Activated CD4-positive, alpha-beta T cell treated with anti-CD3 and anti-CD28 coated beads for 36 hours (primary cell): ENCODE results near the gene DDN. TPM values are rescaled to one million over a fixed set of nuclear protein-coding genes. Genes with fewer than 3 reads are reported as not detected.

Experiments used
- ATAC-seq: fragments of 200-7000 bp; cut with Tn5 transposase; one replicate; pipeline ENCODE4 v1.10.0; 2021; ENCODE audit warnings: mild to moderate bottlenecking, moderate library complexity
- CTCF ChIA-PET: fragments of 350-600 bp; sonication (Branson Sonifier 250); formaldehyde crosslinking; loops from one replicate; lab custom pipeline; 2021; ENCODE audit warnings: antibody characterized with exemption; lab: Charles Lee
- POLR2A ChIA-PET: fragments of 350-600 bp; sonication (Branson Sonifier 250); formaldehyde crosslinking; loops from one replicate; lab custom pipeline; 2021; ENCODE audit warnings: antibody characterized with exemption, inconsistent platforms; lab: Charles Lee
- DNase-seq: peaks from one replicate; pipeline ENCODE4 v3.0.0-alpha.2; 2020
- H3K27ac Mint-ChIP-seq: one replicate; pipeline ENCODE4 v1.8.0; 2021; ENCODE audit warnings: mixed read lengths
- H3K27me3 Mint-ChIP-seq: one replicate; pipeline ENCODE4 v1.8.0; 2021; ENCODE audit warnings: mixed read lengths
- H3K36me3 Mint-ChIP-seq: one replicate; pipeline ENCODE4 v1.8.0; 2021; ENCODE audit warnings: low read depth, mixed read lengths
- H3K4me1 Mint-ChIP-seq: one replicate; pipeline ENCODE4 v1.8.0; 2021; ENCODE audit warnings: mixed read lengths
- H3K4me3 Mint-ChIP-seq: one replicate; pipeline ENCODE4 v1.8.0; 2021; ENCODE audit warnings: mild to moderate bottlenecking, moderate library complexity, mixed read lengths
- H3K9me3 Mint-ChIP-seq: one replicate; pipeline ENCODE4 v1.8.0; 2021; ENCODE audit warnings: low read depth, mixed read lengths
- intact Hi-C, 2 experiments: fragments of 100-400 bp; cut with DNase I in 1 of 2; cut with micrococcal nuclease in 1 of 2; formaldehyde crosslinking; loops; one replicate each; pipeline versions ENCODE4 v1.14.2 to v1.15.1; 2022 to 2024; cut with DNase I, micrococcal nuclease
- total RNA-seq, 2 experiments: library from RNA; stranded (reverse); gene quantifications; one replicate each; pipeline ENCODE4 v1.2.3, GENCODE V29; 2021

Gene DDN
- total RNA-seq, 2 experiments from 2014 or later = 0.48 to 0.61 TPM

GRCh38 chr12:48952691-48953090, 46.5 kb downstream of the DDN start:
- Mint-ChIP-seq H3K4me3 (no peak overlapping the region), H3K27me3 (no peaks in the 10 kb centered on the region), H3K9me3 (no peaks in the 10 kb centered on the region), H3K36me3 (peaks cover 28% of the 10 kb centered on the region), H3K27ac (no peak overlapping the region), H3K4me1 (peaks cover 25% of the 10 kb centered on the region)
- no peak for ATAC-seq
- POLR2A ChIA-PET = interaction anchor here (0.6 kb wide), 1 partner anchor 179 kb away, joined by 3 read pairs; no protein-coding TSS in a partner anchor
- CTCF ChIA-PET = interaction anchor here (0.6 to 2.2 kb wide), 8 partner anchors 11 to 97 kb away, joined by 3 to 12 read pairs (median 4); no protein-coding TSS in a partner anchor
- intact Hi-C loops = no loop called here
- DNase-seq = no peak

DNA sequence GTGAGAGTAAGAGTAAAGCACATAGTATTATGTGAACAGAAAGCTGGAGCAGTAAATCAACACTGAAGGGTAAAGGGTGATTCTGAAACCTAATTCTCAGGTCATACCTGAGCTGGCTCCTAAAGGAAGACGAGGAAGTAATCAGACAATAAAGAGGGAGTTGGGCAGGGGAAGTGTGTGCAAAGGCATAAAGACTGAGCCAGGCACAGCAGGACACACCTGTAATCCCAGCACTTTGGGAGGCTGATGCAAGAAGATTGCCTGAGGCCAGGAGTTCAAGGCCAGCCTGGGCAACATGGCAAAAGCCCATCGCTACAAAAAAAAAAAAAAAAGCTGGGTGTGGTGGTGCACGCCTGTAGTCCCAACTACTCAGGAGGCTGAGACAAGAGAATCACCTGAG, 51.4 kb downstream of the DDN start:
- Mint-ChIP-seq H3K4me1 (peaks cover 5% of the 10 kb centered on the region), H3K36me3 (peaks cover 19% of the 10 kb centered on the region), H3K27ac (no peak overlapping the region), H3K27me3 (no peaks in the 10 kb centered on the region), H3K4me3 (no peak overlapping the region), H3K9me3 (no peaks in the 10 kb centered on the region)
- DNase-seq = no peak
- ATAC-seq = no peak
- ChIA-PET CTCF (interaction anchor here (0.6 to 1.5 kb wide), 4 partner anchors 9 to 927 kb away, joined by 3 to 5 read pairs (median 4); no protein-coding TSS in a partner anchor), POLR2A (interaction anchor here (0.6 kb wide), 1 partner anchor 10 kb away, joined by 3 read pairs; the partner anchor contains the start of gene ARF3)
- intact Hi-C loops = no loop called here

DNA sequence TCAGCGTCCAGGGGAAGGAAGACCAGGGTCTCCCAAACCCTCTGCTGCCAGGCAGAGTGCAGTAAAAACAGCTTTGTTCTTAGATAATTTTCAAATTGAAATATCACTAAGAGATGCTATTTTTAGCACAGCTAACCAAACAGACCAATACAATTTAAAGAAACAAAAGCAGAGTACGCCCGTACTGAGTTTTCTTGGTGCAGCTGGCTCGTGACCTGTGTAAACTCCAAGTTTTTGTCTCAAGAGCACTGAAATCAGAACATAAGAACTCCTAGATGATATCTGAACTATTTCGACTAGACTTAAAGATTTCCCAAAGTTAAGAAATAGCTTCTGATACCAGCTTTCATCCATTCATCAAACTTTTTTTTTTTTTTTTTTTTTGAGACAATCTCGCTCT, 52.2 kb downstream of the DDN start:
- Mint-ChIP-seq H3K9me3 (no peaks in the 10 kb centered on the region), H3K4me1 (peaks cover 5% of the 10 kb centered on the region), H3K27ac (no peak overlapping the region), H3K4me3 (no peak overlapping the region), H3K27me3 (no peaks in the 10 kb centered on the region), H3K36me3 (peaks cover 12% of the 10 kb centered on the region)
- intact Hi-C loops = no loop called here
- ChIA-PET CTCF (interaction anchor here (0.6 to 1.5 kb wide), 4 partner anchors 8 to 896 kb away, joined by 3 read pairs; no protein-coding TSS in a partner anchor), POLR2A (no interaction called here)
- ATAC-seq = no peak
- no peak for DNase-seq

DNA sequence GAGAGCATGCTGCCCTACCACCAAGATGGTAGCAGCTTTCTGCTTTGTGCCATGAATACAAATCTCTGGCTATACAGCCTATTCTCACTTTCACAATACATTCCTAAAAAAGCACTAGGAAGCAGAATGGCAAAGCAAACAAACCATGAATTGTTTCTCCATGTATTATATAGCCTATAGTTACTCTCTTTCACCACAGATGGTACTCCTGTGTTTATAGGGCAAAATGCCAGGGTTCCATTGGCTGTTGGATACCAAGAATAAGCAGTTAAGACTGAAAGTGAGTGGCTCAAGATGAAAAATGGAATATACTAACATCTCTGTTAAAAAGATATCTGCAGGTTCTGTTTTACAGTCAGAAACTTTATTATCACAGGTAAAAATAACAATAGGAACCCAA, 53.0 kb downstream of the DDN start:
- CTCF ChIA-PET = interaction anchor here (0.6 to 2.2 kb wide), 6 partner anchors 10 to 46 kb away, joined by 3 to 6 read pairs (median 3); no protein-coding TSS in a partner anchor
- H3K27me3 Mint-ChIP-seq = no peaks in the 10 kb centered on the region
- no peak for DNase-seq
- H3K36me3 Mint-ChIP-seq = peaks cover 10% of the 10 kb centered on the region
- ATAC-seq = no peak
- peaks cover 5% of the 10 kb centered on the region for H3K4me1 Mint-ChIP-seq
- no peak overlapping the region for H3K4me3 Mint-ChIP-seq
- intact Hi-C loops = no loop called here
- H3K27ac Mint-ChIP-seq = no peak overlapping the region
- POLR2A ChIA-PET = no interaction called here
- H3K9me3 Mint-ChIP-seq = no peaks in the 10 kb centered on the region

Other genes starting within 250 kb of the DDN start
- gene ADCY6, start 210.3 kb downstream of the DDN start, total RNA-seq = under 1 TPM; 0.05 to 0.09 TPM
- 10 to 100 TPM; 11.5 to 16.1 TPM for gene CACNB3, start 180.9 kb downstream of the DDN start, total RNA-seq
- 100 to 1,000 TPM; 115 to 120 TPM for gene DDX23, start 147.2 kb downstream of the DDN start, total RNA-seq
- 1 to 10 TPM; 2.2 to 3.3 TPM for gene RND1, start 133.5 kb downstream of the DDN start, total RNA-seq
- 10 to 100 TPM; 56.8 to 63.8 TPM for gene FKBP11, start 73.9 kb downstream of the DDN start, total RNA-seq
- 10 to 100 TPM; 84.7 to 96.1 TPM for gene ARF3, start 41.9 kb downstream of the DDN start, total RNA-seq
- gene WNT10B, start 27.6 kb downstream of the DDN start, total RNA-seq = under 1 TPM; 0.16 to 0.18 TPM
- gene WNT1, start 21.1 kb downstream of the DDN start, total RNA-seq = not detected
- 10 to 100 TPM; 54.5 to 62.6 TPM for gene PRKAG1, start 19.4 kb upstream of the DDN start, total RNA-seq
- 10 to 100 TPM; 48.3 to 58.2 TPM for gene KMT2D, start 61.4 kb upstream of the DDN start, total RNA-seq
- 10 to 100 TPM in 1 of 2 experiments, 1 to 10 TPM in 1; 6.7 to 13.3 TPM for gene RHEBL1, start 70.6 kb upstream of the DDN start, total RNA-seq
- not detected for gene DHH, start 95.4 kb upstream of the DDN start, total RNA-seq
- 10 to 100 TPM; 45.0 to 48.0 TPM for gene LMBR1L, start 111.5 kb upstream of the DDN start, total RNA-seq
- 1,000 to 10,000 TPM; 2,393 to 2,425 TPM for gene TUBA1B, start 132.0 kb upstream of the DDN start, total RNA-seq
- 10 to 100 TPM; 75.7 to 98.5 TPM for gene TUBA1A, start 189.7 kb upstream of the DDN start, total RNA-seq